Measurements from ENCODE around the gene C2CD4C. TPM values are rescaled to one million over a fixed set of nuclear protein-coding genes. Genes with fewer than 3 reads are reported as not detected.
A peak's percentile ranks its signal among the peaks of the same experiment; 100 is the strongest.
"Not testable (repeated sequence)": the region's sequence is repeated elsewhere in the genome, so short reads cannot be mapped to it uniquely, and the experiment has no call there.

C2CD4C gene
- total RNA-seq, 2 donors from 2014 or later, result 0.54 TPM; not detected in 1

DNA sequence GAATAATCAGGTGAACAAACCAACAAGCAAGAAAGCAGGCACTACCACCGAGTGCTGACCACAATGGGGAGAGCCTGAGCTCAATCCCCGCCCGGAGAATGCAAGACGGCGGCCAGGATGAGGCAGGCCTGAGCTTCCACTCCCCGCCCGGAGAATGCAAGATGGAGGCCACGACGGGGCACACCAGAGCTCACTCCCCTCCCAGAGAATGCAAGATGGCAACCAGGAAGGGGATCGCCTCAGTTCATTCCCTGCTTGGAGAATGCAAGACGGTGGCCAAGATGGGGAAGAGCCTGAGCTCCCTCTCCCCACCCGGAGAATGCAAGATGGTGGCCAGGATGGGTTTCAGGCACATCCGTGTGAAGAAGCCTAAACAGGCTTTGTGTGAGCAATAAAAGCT is 39.7 kb downstream of the C2CD4C start:
- no peaks in the 10 kb centered on the region for H3K36me3 Mint-ChIP-seq
- DNase-seq (ENCODE audit: low spot score in 2 of 2) (peak in 1 of 2 donors; percentile 31), ATAC-seq (no peak)
- H3K9me3 Mint-ChIP-seq, result no peaks in the 10 kb centered on the region
- H3K27ac Mint-ChIP-seq, result no peak overlapping the region

DNA sequence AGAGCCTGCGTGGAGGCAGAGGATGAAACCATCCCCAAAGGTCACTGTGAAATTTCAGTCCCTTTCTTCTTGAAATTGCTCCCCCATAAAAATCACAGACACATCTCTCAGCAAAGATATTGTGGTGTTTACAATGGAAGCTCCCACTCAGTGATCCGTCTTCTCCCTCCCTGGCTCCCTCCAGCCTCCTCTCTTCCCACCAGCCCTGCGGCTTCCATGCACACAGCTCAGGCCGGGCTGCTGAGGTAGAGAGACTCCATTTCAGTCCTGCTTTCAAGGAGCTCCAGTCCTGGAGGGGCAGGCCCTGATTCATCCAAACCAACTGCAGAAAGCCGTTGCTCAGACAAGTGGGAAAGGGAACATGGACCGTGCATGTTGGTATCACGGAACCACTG is 40.3 kb downstream of the C2CD4C start:
- no peaks in the 10 kb centered on the region for H3K36me3 Mint-ChIP-seq

DNA sequence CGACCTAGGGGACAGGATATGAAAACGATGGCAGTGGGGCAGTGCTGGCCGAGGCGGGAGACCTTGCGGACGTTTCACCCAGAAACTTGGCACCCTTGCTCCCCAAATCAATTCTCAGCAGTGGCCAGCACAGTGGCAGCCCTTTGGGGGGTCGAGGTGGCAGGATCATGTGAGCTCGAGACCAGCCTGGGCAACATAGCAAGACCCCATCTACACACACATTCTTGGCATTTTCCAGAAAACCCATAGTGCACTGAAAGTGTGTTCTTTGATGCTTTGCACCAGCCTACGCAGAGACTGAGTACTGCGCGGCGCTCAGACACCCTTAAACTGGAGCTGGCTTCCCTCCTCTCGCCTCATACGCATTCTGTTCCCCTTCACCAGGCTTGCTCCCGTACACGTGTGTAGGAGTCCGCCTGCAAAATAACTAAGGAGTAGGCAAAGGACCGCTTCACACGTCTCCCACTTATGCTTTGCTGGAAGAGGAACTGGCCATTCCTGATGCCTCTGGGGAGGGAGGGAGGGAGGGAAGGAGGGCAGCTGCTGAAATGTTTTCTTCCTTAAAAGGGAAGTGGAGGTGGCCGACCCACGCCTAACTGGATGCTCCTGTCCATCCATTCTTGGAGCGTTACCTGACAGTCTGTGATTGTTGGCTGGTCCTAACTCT is 40.9 kb downstream of the C2CD4C start:
- peak in 1 of 2 donors; percentile 42 for DNase-seq (ENCODE audit: low spot score in 2 of 2)
- Mint-ChIP-seq H3K9me3 (no peaks in the 10 kb centered on the region), H3K36me3 (no peaks in the 10 kb centered on the region), H3K27ac (no peak overlapping the region)
- ATAC-seq, result no peak

More for the DNA sequence above, 40.3 kb downstream of the C2CD4C start:
- ATAC-seq (no peak), DNase-seq (ENCODE audit: low spot score in 2 of 2) (no peak)
- H3K9me3 Mint-ChIP-seq, result no peaks in the 10 kb centered on the region
- H3K27ac Mint-ChIP-seq, result no peak overlapping the region

DNA sequence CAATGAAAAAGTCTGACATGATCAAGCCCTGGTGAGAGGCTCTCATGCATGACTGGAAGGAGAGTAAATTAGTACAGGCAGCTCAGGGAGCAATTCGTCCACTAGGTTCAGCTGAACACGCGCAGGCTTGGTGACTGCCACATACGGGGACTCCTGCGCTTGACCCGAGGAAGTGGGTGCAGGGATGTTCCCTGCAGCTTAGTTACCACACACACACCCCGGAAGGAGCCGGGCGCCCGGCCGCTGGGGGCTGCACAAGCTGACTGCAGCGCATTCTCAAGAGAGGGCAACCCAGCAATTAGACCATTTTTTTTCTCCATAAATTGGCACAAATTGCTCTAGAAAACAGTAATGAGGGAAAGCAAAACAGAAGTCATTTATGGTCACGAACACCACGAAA is 41.4 kb downstream of the C2CD4C start:
- DNase-seq (ENCODE audit: low spot score in 2 of 2), result peak in 1 of 2 donors; percentile 14
- no peaks in the 10 kb centered on the region for H3K36me3 Mint-ChIP-seq
- no peaks in the 10 kb centered on the region for H3K9me3 Mint-ChIP-seq
- ATAC-seq, result no peak
- H3K27ac Mint-ChIP-seq, result no peak overlapping the region

DNA sequence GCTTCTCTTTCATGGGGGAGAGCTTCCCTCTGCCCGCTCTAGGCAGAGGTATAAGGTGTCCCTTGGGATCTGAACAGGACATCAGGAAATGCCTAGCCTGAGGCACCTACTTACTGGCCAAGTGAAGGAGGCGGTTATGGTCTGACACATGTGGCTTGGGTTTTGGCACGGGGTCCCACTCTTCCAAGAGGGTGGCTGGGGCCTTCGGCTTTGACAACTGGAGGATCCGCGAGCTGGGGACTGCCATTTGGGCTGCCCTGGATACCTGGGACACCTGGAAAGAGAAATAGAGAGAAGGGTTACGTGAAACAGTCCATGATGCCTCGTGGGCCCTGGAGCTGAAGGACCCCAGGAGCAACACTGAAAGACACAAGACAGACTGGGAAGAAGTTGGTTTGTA is 42.0 kb downstream of the C2CD4C start:
- ATAC-seq (no peak), DNase-seq (ENCODE audit: low spot score in 2 of 2) (peak in 1 of 2 donors; percentile 44)
- H3K27ac Mint-ChIP-seq, result no peak overlapping the region
- no peaks in the 10 kb centered on the region for H3K9me3 Mint-ChIP-seq
- no peaks in the 10 kb centered on the region for H3K36me3 Mint-ChIP-seq

DNA sequence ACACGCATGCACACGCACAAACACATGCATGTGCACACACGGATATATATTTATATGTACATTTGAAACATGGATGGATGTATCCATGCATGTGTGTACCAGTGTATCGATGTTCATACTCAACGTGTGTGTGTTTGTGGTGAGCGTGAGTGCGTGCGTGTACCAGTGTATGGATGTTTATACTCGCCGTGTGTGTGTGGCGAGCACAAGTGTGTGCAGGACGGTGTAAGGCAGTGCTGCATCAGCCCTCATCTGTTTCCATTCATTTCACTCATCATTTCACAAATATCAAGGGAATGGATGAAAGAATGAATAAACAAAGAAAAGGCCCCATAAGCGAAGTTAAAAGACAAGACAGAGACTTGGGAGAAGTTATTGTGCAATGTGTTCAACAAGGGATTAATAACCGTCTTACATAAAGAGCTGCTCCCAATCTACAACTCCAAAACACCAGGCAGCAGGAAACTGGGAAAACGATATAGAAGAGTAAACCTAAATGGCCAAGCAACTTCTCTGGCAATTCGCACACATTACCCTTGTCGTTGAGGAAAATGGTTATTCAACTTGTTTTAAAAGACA is 42.7 kb downstream of the C2CD4C start:
- Mint-ChIP-seq H3K36me3 (no peaks in the 10 kb centered on the region), H3K9me3 (no peaks in the 10 kb centered on the region), H3K27ac (no peak overlapping the region)
- ATAC-seq, result no peak
- DNase-seq (ENCODE audit: low spot score in 2 of 2), result no peak

DNA sequence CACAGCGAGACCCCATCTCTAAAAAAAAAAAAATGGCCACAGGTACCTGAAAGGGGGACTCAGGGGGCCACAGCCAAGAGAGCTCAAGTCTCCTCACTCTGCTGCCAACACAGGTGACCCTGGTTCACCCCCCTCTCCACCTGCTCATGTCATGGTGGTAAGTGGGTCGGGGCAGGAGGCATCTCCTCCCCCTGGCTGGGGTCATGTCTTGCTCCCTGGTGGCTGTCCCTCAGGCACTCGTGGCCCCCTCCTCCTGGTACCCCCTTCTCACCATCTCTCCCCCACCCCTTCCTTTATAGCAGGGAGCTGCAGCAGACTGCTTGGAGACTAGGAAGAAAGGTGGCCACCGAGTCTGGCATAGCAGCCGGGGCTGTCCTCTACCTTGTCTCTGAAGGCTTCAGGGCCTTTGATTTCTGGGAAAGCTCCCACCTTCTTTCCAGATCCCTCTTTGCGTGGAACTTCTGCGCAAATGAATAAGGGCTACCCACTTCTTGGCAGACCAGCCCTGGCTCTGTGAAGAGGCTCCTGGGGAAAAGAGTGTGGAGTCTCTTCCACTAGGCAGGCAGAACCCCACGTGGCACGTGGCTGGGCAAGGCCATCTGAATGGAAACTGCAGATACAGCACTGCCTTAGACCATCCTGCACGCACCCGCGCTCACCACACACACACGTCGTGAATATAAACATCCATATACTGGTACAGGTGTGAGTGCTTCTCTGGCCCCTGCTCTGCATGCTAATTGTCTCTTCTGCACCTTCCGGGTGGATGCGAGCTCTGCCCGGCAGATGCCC is 44.3 kb downstream of the C2CD4C start:
- no peak for ATAC-seq
- no peak overlapping the region for H3K27ac Mint-ChIP-seq

DNA sequence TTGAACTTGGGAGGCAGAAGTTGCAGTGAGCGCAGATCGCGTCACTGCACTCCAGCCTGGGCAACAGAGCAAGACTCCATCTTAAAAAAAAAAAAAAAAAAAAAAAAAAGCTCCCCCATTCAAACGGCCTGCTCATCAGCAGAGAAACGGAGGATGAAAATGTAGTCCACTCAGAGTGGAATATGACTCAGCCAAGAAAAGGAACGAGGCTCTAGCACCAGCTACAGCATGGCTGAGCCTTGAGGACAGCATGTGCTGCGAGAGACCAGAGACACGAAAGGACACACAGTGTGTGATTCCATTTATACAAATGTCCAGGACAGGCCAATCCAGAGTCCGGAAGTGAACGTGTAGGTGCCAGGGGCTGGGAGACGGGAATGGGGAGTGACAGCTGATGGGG is 46.3 kb downstream of the C2CD4C start:
- Mint-ChIP-seq H3K9me3 (no peaks in the 10 kb centered on the region), H3K36me3 (no peaks in the 10 kb centered on the region), H3K27ac (no peak overlapping the region)
- DNase-seq (ENCODE audit: low spot score in 2 of 2) (peak in 1 of 2 donors; percentile 9), ATAC-seq (no peak)

More for the DNA sequence above, 44.3 kb downstream of the C2CD4C start:
- Mint-ChIP-seq H3K36me3 (no peaks in the 10 kb centered on the region), H3K9me3 (no peaks in the 10 kb centered on the region)
- DNase-seq (ENCODE audit: low spot score in 2 of 2), result peak in 1 of 2 donors; percentile 16

DNA sequence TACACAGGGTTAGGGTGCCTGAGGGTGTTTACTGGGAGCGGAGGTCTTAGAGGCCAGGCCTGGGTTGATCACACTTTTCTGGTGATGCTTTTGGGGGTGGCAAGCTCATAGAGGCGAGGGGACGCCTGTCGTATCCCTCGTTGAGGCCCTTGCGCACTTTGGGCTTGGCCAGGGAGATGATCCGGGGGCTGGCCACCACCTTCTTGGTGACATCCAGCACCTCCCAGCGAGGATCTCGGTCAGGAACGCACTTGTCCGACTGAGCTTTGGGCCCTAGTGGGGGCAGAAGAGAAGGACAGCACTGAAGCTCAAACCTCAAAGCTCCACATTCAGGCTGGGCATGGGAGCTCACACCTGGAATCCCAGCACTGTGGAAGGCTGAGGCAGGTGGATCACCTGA is 46.8 kb downstream of the C2CD4C start:
- no peaks in the 10 kb centered on the region for H3K9me3 Mint-ChIP-seq
- ATAC-seq, result no peak
- H3K27ac Mint-ChIP-seq, result no peak overlapping the region
- no peaks in the 10 kb centered on the region for H3K36me3 Mint-ChIP-seq
- DNase-seq (ENCODE audit: low spot score in 2 of 2), result peak in 1 of 2 donors; percentile 30

DNA sequence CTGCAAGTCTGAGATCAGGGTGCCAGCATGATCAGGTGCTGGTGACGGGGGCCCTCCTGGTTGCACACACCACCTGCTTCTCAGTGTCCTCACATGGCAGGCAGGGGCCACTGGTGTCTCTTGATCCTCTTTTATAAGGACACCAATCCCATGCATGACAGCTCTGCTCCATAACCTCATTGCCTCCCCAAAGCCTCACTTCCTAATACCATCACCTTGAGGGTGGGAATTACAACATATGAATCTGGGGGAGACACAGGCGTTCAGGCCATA is 49.4 kb downstream of the C2CD4C start:
- ATAC-seq, result no peak

DNA sequence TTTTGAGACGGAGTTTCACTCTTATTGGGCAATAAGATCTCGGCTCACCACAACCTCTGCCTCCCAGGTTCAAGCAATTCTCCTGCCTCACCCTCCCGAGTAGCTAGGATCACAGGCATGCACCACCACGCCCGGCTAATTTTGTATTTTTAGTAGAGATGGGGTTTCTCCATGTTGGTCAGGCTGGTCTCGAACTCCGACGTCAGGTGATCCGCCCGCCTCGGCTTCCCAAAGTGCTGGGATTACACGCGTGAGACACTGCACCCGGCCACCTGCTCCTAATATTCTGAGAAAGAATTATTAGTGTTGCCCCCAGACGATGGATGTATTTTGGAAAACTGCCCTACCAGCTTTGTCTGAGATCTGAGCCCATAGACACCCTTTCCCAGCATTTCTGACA is 53.4 kb downstream of the C2CD4C start:
- Mint-ChIP-seq H3K36me3 (peaks cover 5 to 17% of the 10 kb centered on the region in 2 donors), H3K9me3 (peaks cover 20 to 21% of the 10 kb centered on the region in 2 donors)
- DNase-seq (ENCODE audit: low spot score in 2 of 2); ATAC-seq; H3K27ac Mint-ChIP-seq: not testable (repeated sequence)

More for the DNA sequence above, 49.4 kb downstream of the C2CD4C start:
- H3K36me3 Mint-ChIP-seq, result peaks cover 0 to 12% of the 10 kb centered on the region in 2 donors
- H3K9me3 Mint-ChIP-seq, result peaks cover 5 to 6% of the 10 kb centered on the region in 2 donors
- no peak for DNase-seq (ENCODE audit: low spot score in 2 of 2)
- no peak overlapping the region for H3K27ac Mint-ChIP-seq

Other genes with a start within 250 kb of the C2CD4C start
- gene PLPP2, start 117.7 kb downstream of the C2CD4C start, total RNA-seq, result under 1 TPM; 0.87 to 0.95 TPM
- gene MIER2, start 64.4 kb downstream of the C2CD4C start, total RNA-seq, result 10 to 100 TPM; 22.8 to 34.3 TPM
- gene SHC2, start 51.9 kb upstream of the C2CD4C start, total RNA-seq, result not detected
- under 1 TPM; 0.25 to 0.47 TPM for gene MADCAM1, start 87.3 kb upstream of the C2CD4C start, total RNA-seq
- gene TPGS1, start 98.3 kb upstream of the C2CD4C start, total RNA-seq, result 10 to 100 TPM in 1 of 2 donors, 1 to 10 TPM in 1; 5.9 to 10.2 TPM
- 10 to 100 TPM; 46.3 to 59.6 TPM for gene CDC34, start 122.6 kb upstream of the C2CD4C start, total RNA-seq
- 10 to 100 TPM; 14.1 to 52.7 TPM for gene GZMM, start 134.9 kb upstream of the C2CD4C start, total RNA-seq
- gene BSG, start 163.4 kb upstream of the C2CD4C start, total RNA-seq, result 100 to 1,000 TPM; 170 to 194 TPM
- under 1 TPM; 0.41 to 0.58 TPM for gene HCN2, start 180.7 kb upstream of the C2CD4C start, total RNA-seq
- 10 to 100 TPM; 47.0 to 57.7 TPM for gene POLRMT, start 224.4 kb upstream of the C2CD4C start, total RNA-seq
- not detected for gene FGF22, start 230.7 kb upstream of the C2CD4C start, total RNA-seq

Data from activated naive CD4-positive, alpha-beta T cell treated with anti-CD3 and anti-CD28 coated beads, Interleukin-2, amount 50 U/mL, for 72 hours (primary cell).